Stimulated activated CD4-positive, alpha-beta T cell treated with anti-CD3 and anti-CD28 coated beads, Interleukin-12 subunit alpha, Interleukin-12 subunit beta, amount 100 ng/mL, for 48 hours (primary cell): ENCODE measurements around the gene ANKLE2.
"Not testable (repeated sequence)": the region's sequence is repeated elsewhere in the genome, so short reads cannot be mapped to it uniquely, and the experiment has no call there.

ENCODE experiments used
- DNase-seq, 3 donors: peaks; one replicate each; pipeline ENCODE4 v3.0.0-alpha.2; 2020; ENCODE audit warnings: low read depth in 2 of 3, low spot score in 1 of 3

Gene ANKLE2

GRCh38 chr12:132692030-132692429, 69.6 kb downstream of the ANKLE2 start:
- DNase-seq, result not testable (repeated sequence)

- DNase-seq, result no peak
These were observed 71.5 kb downstream of the ANKLE2 start for GRCh38 chr12:132690112-132690511.

- no peak for DNase-seq
These were observed 72.4 kb downstream of the ANKLE2 start for GRCh38 chr12:132689227-132689626.

GRCh38 chr12:132687211-132688164, 74.1 kb downstream of the ANKLE2 start, which contains the start of the genes POLE and PXMP2:
POLE (minus strand) TSS chr12:132687342; CDS start chr12:132687315, 27 bp downstream.
PXMP2 (plus strand) TSS chr12:132687587; CDS start chr12:132687671, 84 bp downstream.
- peak; percentile 88 to 94 (median 89) for DNase-seq

DNA sequence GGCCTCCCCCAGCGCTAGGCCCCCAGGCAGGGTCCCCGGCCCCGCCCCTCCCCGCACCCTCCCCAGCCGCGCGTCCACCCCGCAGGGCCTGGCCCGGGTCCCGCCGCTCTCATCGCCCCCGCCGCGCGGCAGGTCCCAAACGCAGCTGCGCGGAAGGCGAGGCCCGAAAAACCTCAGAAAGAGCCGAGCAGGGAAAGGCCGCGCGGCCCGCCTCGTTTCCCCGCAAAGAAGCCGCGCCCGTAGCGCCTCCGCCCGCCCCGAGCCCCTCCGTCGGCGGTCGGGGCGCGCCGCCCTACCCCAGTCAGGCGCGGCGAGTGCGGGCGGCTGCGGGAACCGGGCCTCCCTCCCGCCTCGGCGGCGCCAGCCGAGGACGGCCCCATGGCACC, 74.8 kb downstream of the ANKLE2 start:
- DNase-seq, result peak in 2 of 3 donors; percentile 1 to 22

GRCh38 chr12:132685400-132685799, 76.2 kb downstream of the ANKLE2 start:
- DNase-seq, result no peak

- DNase-seq, result no peak
These were observed 84.1 kb downstream of the ANKLE2 start for GRCh38 chr12:132677492-132677891.

DNA sequence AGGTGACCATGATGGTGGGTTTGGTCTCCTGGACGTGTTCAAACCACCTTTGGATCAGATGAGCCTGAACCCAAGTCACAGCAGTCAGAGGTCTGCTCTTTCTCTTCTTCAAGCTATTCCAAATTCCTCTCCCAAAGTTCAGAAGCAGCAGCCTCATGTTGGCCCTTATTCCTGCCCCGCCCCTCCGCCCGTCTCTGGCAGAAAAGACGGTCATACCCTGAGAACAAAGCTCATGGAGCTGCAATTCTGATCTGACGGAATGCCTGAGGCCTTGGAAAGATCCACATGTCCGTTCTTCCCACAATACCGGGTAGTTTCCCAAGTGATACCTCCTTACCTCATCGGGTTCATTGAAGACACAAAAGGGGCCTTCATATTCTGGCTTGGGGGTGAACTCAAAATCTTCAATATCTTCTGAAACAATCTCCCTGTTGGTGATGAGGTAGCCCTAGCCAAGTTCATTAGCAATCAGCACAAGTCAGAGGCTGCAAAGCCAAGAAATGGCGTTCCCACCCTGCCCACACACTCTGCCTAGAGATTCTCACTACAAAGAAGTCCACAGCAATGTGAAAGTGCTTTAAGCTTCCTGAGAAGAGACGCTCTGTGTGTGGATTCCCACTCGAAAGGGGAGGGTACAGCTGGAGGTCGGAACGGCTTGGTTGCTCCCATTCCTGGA, 85.7 kb downstream of the ANKLE2 start:
- DNase-seq, result no peak
